ENCODE data around the gene KRTAP10-6. TPM values are rescaled to one million over a fixed set of nuclear protein-coding genes. Genes with fewer than 3 reads are reported as not detected.
A peak's percentile ranks its signal among the peaks of the same experiment; 100 is the strongest.

KRTAP10-6 gene
- total and polyA plus RNA-seq, 2 of the 8 experiments (the other 6 are each of a cell fraction or from before 2014, with no cell fraction given), result 0.12 TPM; not detected in 1

GRCh38 chr21:44589094-44589493, 3.2 kb downstream of the KRTAP10-6 start:
- Histone ChIP-seq H3K4me3 (ENCODE audit: extremely low read depth in 1 of 4, insufficient read depth in 2 of 4, low read depth in 3 of 4, low read length in 4 of 4) (no peak overlapping the region), H2BK15ac (ENCODE audit: low read length) (no peak overlapping the region), H3K4ac (replicated peaks; ENCODE audit: insufficient read length, low read depth, low read length) (no peak overlapping the region), H3K14ac (ENCODE audit: insufficient read length) (no peak overlapping the region), H3K23ac (ENCODE audit: insufficient read length) (no peak overlapping the region), H3K79me2 (ENCODE audit: control insufficient read depth in 1 of 2, insufficient read depth in 2 of 2, low read length in 2 of 2) (no peaks in the 10 kb centered on the region), H3K79me1 (ENCODE audit: low read depth, low read length) (no peaks in the 10 kb centered on the region), H3K27me3 (replicated peaks in 1 of 4; ENCODE audit: control insufficient read depth in 3 of 4, extremely low read depth in 1 of 4, insufficient read depth in 3 of 4, low read length in 3 of 4) (no peaks in the 10 kb centered on the region), H4K8ac (ENCODE audit: extremely low read depth, insufficient read depth, low read length) (no peak overlapping the region), H3K23me2 (ENCODE audit: low read depth, low read length) (0 out of 2 replicates have a peak, but pooled peaks cover 4% of the 10 kb centered on the region), H2BK20ac (ENCODE audit: low read length) (no peak overlapping the region), H2AFZ (ENCODE audit: low read length) (no peak overlapping the region), H3K9ac (replicated peaks in 1 of 4; ENCODE audit: extremely low read depth in 1 of 4, low read depth in 3 of 4, low read length in 3 of 4) (no peak overlapping the region), H3K18ac (ENCODE audit: extremely low read depth, low read length) (no peak overlapping the region), H2BK12ac (ENCODE audit: low read depth, low read length) (no peak overlapping the region; the same call in 1 of the 2 replicates), H2BK5ac (ENCODE audit: low read depth, low read length) (no peak overlapping the region), H4K5ac (ENCODE audit: insufficient read length, low read depth, low read length) (no peak overlapping the region), H3K27ac (ENCODE audit: low read depth, low read length) (no peak overlapping the region), H4K20me1 (replicated peaks in 1 of 2; ENCODE audit: control insufficient read depth in 1 of 2, insufficient read depth in 2 of 2, low read length in 2 of 2) (no peaks in the 10 kb centered on the region), H3K36me3 (ENCODE audit: control insufficient read depth in 2 of 4, insufficient read depth in 4 of 4, low read length in 3 of 4) (no peaks in the 10 kb centered on the region; a peak in 1 of 8 replicates), H2AK5ac (ENCODE audit: low read depth, low read length) (no peak overlapping the region), H3K9me3 (ENCODE audit: insufficient read depth in 2 of 2, low read depth in 1 of 2, low read length in 1 of 2) (no peaks in the 10 kb centered on the region), H3K4me2 (ENCODE audit: insufficient read depth in 1 of 2, low read depth in 2 of 2, low read length in 2 of 2) (no peak overlapping the region), H4K91ac (replicated peaks; ENCODE audit: insufficient read length, low read length) (peak overlapping the region; percentile 17), H3K4me1 (replicated peaks in 1 of 4; ENCODE audit: control insufficient read depth in 3 of 4, insufficient read depth in 4 of 4, low read length in 3 of 4) (peaks cover 2 to 15% (median 6%) of the 10 kb centered on the region in 4 experiments), H2BK120ac (replicated peaks; ENCODE audit: low read depth, low read length) (no peak overlapping the region), H3K56ac (replicated peaks; ENCODE audit: insufficient read length, low read depth, low read length) (no peak overlapping the region)
- POLR2A ChIA-PET (ENCODE audit: partially characterized antibody), result no interaction called here
- 91% methylated on average over 2 of the region's 2 CpGs; no CpG with 5 or more reads in 1 of the 2 experiments for WGBS, 2 experiments (ENCODE audit: extremely low coverage in 1 of 2, insufficient coverage in 1 of 2, insufficient read length in 1 of 2, insufficient replicate concordance in 2 of 2, low coverage in 1 of 2, low lambda C conversion rate in 2 of 2, missing lambda C conversion rate in 1 of 2)
- CTCF ChIA-PET (ENCODE audit: partially characterized antibody), result no interaction called here
- no peak for TF ChIP-seq SP2 (IDR thresholded peaks at IDR 0.05; ENCODE audit: low read length)
- DNase-seq (ENCODE audit: low read depth in 1 of 2, low spot score in 2 of 2) (no peak), FAIRE-seq (no peak)
